ENCODE data around the gene KRTAP6-1. TPM values are rescaled to one million over a fixed set of nuclear protein-coding genes. Genes with fewer than 3 reads are reported as not detected.

KRTAP6-1 gene

GRCh38 chr21:30567617-30568016 is 46.1 kb downstream of the KRTAP6-1 start:
- H3K9me3 ChIP-seq (replicated peaks; ENCODE audit: low read length): peaks cover 16% of the 10 kb centered on the region
- H3K4me1 ChIP-seq (ENCODE audit: control insufficient read depth, insufficient read depth, low read length): no peaks in the 10 kb centered on the region
- no peaks in the 10 kb centered on the region for H3K36me3 ChIP-seq (ENCODE audit: insufficient read depth, low read length)
- H3K4me2 ChIP-seq (ENCODE audit: low read length): no peak overlapping the region
- H3K4me3 ChIP-seq (ENCODE audit: low read length): no peak overlapping the region
- no peaks in the 10 kb centered on the region for H3K27me3 ChIP-seq (ENCODE audit: control insufficient read depth, insufficient read depth, low read length)
- H3K9ac ChIP-seq (ENCODE audit: low read depth, low read length): no peak overlapping the region

GRCh38 chr21:30563630-30564029 is 50.1 kb downstream of the KRTAP6-1 start:
- Histone ChIP-seq H3K27me3 (ENCODE audit: control insufficient read depth, insufficient read depth, low read length) (no peaks in the 10 kb centered on the region), H3K9me3 (replicated peaks; ENCODE audit: low read length) (peaks cover 9% of the 10 kb centered on the region), H3K4me2 (ENCODE audit: low read length) (no peak overlapping the region), H3K9ac (ENCODE audit: low read depth, low read length) (no peak overlapping the region), H3K4me1 (ENCODE audit: control insufficient read depth, insufficient read depth, low read length) (no peaks in the 10 kb centered on the region), H3K36me3 (ENCODE audit: insufficient read depth, low read length) (no peaks in the 10 kb centered on the region), H3K4me3 (ENCODE audit: low read length) (no peak overlapping the region)

Small RNA genes within 50 kb of the gene (small RNA-seq; reads per million reads assigned to genes)
- gene KRTAP20-1: not detected
- not detected for gene KRTAP20-3
- not detected for gene KRTAP20-4
- gene KRTAP22-1: not detected
- gene KRTAP22-2: not detected
